Breast epithelium (tissue), 4 donors: ENCODE measurements around the gene SCT. TPM values are rescaled to one million over a fixed set of nuclear protein-coding genes. Genes with fewer than 3 reads are reported as not detected.

Experiments used
- DNase-seq, 2 donors: peaks; one replicate each; pipeline ENCODE4 v3.0.0-alpha.2; 2019; ENCODE audit warnings: low spot score in 2 of 2
- H3K27ac ChIP-seq, 2 donors: fragments of 200-600 bp; sonication (generic) in 1 of 2; one replicate each; pipeline ENCODE4 v1.5.1; 2016 to 2019; ENCODE audit warnings: mild to moderate bottlenecking in 1 of 2
- H3K27me3 ChIP-seq, 2 donors: fragments of 200-600 bp; sonication (generic) in 1 of 2; one replicate each; pipeline versions ENCODE4 v1.5.1 to v1.6.0; 2017 to 2019; ENCODE audit warnings: control low read depth in 1 of 2, mild to moderate bottlenecking in 1 of 2
- H3K36me3 ChIP-seq: fragments of 200-600 bp; one replicate; pipeline ENCODE4 v1.5.1; 2019
- H3K4me1 ChIP-seq, 2 donors: fragments of 200-600 bp; sonication (generic); one replicate each; pipeline ENCODE4 v1.5.1; 2016 to 2019; ENCODE audit warnings: control low read depth in 1 of 2
- H3K4me3 ChIP-seq, 3 donors: fragments of 200-600 bp; sonication (generic); 1 replicate in 2 of 3; 2 replicates in 1 of 3; pipeline ENCODE4 v1.5.1; 2016 to 2019; ENCODE audit warnings: mild to moderate bottlenecking in 3 of 3, moderate library complexity in 2 of 3
- H3K9me3 ChIP-seq, 2 donors: fragments of 200-600 bp; sonication (generic) in 1 of 2; one replicate each; pipeline ENCODE4 v1.5.1; 2016 to 2019; ENCODE audit warnings: control low read depth in 1 of 2
- POLR2A ChIP-seq: fragments of 450-650 bp; IDR thresholded peaks from one replicate; pipeline ENCODE4 v1.6.1; 2016; ENCODE audit warnings: antibody characterized with exemption, mild to moderate bottlenecking, moderate library complexity
- POLR2AphosphoS5 ChIP-seq, 3 donors: sonication (generic); formaldehyde crosslinking; IDR thresholded peaks; one replicate each; pipeline ENCODE4 v1.6.1; 2017; ENCODE audit warnings: antibody characterized with exemption in 3 of 3
- intact Hi-C: fragments of 100-400 bp; cut with DNase I; formaldehyde crosslinking; loops from one replicate; pipeline ENCODE4 v1.15.1; 2023; ENCODE audit warnings: low total_unique reads
- total RNA-seq, 3 donors: library from RNA; depleted of rRNA; stranded (reverse); fragments of >200 nt; gene quantifications; one replicate each; pipeline ENCODE4 v1.1.0, GENCODE V29; 2016
- TF ChIP-seq, protein P1 (sequence below), 3 donors: fragments of 450-650 bp; IDR thresholded peaks; one replicate each; pipeline ENCODE4 v1.5.1; 2016 to 2017; ENCODE audit warnings: antibody characterized with exemption in 3 of 3, mild to moderate bottlenecking in 3 of 3, moderate library complexity in 3 of 3

The SCT gene
- total RNA-seq, 3 donors from 2014 or later: not detected

GRCh38 chr11:607971-608659 is 18.9 kb downstream of the SCT start:
- no peak for DNase-seq
- intact Hi-C loops: no loop called here

DNA sequence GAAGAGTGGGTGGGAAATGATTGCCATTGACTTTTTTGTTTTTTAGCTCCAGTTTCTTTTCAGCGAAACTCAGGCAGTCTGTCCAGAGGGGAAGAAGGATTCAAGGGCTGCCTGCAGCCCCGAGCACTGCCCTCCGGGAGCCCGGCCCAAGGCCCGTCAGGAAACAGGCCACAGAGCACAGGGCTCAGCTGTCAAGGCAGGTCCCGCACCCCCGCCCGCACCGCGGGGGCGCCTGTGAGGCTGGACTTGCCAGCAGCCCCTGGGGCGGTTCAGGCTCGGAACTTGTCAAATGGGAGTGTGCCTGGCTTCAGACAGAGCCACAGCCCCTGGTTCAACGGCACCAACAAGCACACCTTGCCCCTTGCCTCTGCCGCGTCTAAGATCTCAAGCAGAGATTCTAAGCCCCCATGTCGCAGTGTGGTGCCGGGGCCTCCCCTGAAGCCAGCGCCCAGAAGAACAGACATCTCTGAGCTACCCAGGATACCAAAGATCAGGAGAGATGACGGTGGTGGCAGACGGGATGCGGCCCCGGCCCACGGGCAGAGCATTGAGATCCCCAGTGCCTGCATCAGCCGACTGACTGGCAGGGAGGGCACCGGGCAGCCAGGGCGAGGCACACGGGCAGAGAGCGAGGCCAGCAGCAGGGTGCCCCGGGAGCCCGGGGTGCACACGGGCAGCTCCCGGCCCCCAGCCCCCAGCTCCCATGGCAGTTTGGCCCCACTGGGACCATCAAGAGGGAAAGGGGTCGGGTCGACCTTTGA is 19.8 kb downstream of the SCT start:
- H3K4me1 ChIP-seq: no peaks in the 10 kb centered on the region
- TF ChIP-seq POLR2A (no peak), POLR2AphosphoS5 (IDR thresholded peaks at IDR 0.05) (no peak)
- TF ChIP-seq, protein P1, sequence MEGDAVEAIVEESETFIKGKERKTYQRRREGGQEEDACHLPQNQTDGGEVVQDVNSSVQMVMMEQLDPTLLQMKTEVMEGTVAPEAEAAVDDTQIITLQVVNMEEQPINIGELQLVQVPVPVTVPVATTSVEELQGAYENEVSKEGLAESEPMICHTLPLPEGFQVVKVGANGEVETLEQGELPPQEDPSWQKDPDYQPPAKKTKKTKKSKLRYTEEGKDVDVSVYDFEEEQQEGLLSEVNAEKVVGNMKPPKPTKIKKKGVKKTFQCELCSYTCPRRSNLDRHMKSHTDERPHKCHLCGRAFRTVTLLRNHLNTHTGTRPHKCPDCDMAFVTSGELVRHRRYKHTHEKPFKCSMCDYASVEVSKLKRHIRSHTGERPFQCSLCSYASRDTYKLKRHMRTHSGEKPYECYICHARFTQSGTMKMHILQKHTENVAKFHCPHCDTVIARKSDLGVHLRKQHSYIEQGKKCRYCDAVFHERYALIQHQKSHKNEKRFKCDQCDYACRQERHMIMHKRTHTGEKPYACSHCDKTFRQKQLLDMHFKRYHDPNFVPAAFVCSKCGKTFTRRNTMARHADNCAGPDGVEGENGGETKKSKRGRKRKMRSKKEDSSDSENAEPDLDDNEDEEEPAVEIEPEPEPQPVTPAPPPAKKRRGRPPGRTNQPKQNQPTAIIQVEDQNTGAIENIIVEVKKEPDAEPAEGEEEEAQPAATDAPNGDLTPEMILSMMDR (IDR thresholded peaks at IDR 0.05): no peak
- no peak for DNase-seq
- no peak overlapping the region for H3K4me3 ChIP-seq
- no peaks in the 10 kb centered on the region for H3K9me3 ChIP-seq
- H3K27ac ChIP-seq: peak overlapping the region; percentile 74 to 82
- intact Hi-C loops: no loop called here
- peaks cover 11% of the 10 kb centered on the region for H3K36me3 ChIP-seq
- no peaks in the 10 kb centered on the region for H3K27me3 ChIP-seq

More at GRCh38 chr11:607971-608659, 18.9 kb downstream of the SCT start:
- H3K9me3 ChIP-seq: no peaks in the 10 kb centered on the region
- H3K36me3 ChIP-seq: peaks cover 11% of the 10 kb centered on the region
- no peak overlapping the region for H3K27ac ChIP-seq
- TF ChIP-seq, protein P1 (IDR thresholded peaks at IDR 0.05): no peak
- TF ChIP-seq POLR2AphosphoS5 (IDR thresholded peaks at IDR 0.05) (no peak), POLR2A (no peak)
- no peaks in the 10 kb centered on the region for H3K27me3 ChIP-seq
- no peak overlapping the region for H3K4me3 ChIP-seq
- H3K4me1 ChIP-seq: no peaks in the 10 kb centered on the region

DNA sequence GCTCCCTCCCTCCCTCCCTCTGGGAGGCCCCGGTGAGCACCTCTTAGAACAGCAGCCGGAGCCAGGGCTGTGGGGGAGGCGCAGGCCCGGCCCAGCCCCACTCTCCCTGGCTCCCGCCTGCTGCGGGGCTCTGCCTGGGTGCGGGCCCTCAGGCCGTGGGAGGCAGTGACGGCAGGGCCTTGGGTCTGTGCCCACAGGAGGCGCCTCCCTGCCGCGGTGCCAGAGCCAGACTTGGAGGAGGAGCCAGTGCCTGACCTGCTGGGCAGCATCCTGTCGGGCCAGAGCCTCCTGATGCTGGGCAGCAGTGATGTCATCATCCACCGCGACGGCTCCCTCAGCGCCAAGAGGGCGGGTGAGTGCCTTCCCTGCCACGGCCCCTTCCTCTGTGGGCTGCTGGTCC is 20.7 kb downstream of the SCT start:
- peak; percentile 69 to 80 for DNase-seq
- peaks cover 11% of the 10 kb centered on the region for H3K36me3 ChIP-seq
- H3K27me3 ChIP-seq: no peaks in the 10 kb centered on the region
- peak overlapping the region; percentile 74 to 82 for H3K27ac ChIP-seq
- intact Hi-C loops: no loop called here
- no peak overlapping the region for H3K4me3 ChIP-seq
- no peaks in the 10 kb centered on the region for H3K9me3 ChIP-seq
- no peaks in the 10 kb centered on the region for H3K4me1 ChIP-seq
- TF ChIP-seq, protein P1 (IDR thresholded peaks at IDR 0.05): no peak
- TF ChIP-seq POLR2AphosphoS5 (IDR thresholded peaks at IDR 0.05) (no peak), POLR2A (no peak)

DNA sequence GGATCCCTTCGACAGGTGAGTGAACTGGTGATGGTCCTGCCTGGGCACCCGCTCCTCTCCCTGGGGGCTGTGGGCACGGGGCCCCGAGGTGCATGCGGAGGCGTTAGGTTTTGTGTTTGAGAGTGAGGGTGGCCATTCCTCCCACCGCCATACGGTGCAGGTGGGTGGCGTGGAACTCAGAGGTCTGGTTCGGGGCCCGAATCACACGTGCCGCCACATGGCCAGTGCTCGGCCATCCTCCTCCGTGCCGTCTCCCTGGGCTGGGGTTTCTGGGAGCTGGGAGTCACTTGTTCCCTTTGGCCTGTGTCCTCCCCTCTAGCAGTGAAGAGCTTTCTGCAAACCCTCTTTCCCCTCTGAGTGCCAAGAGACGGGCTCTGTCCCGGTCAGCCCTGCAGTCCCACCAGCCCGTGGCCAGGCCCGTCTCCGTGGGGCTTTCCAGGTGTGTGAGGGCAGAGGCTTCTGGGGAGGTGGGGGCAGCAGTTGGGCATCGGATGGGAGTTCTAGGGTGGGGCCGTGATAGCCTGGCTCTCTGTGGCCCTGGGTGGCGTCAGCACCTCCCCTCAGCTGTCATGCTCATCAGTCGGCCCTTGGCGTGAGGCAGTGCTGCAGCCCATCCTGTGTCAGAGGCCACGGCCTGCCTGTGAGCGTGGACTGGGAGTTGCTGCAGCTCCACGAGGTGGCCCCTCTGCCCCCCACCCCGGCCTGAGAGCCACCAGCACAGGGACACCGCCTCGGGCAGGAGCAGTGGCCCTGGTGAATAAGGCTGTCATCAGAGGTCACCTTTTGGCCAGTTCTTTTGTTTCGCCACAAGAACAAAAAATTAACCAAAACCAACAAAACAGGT is 21.5 kb downstream of the SCT start:
- DNase-seq: no peak
- H3K27me3 ChIP-seq: no peaks in the 10 kb centered on the region
- H3K27ac ChIP-seq: peak overlapping the region; percentile 74 to 82
- H3K9me3 ChIP-seq: no peaks in the 10 kb centered on the region
- TF ChIP-seq, protein P1 (IDR thresholded peaks at IDR 0.05): no peak
- TF ChIP-seq POLR2AphosphoS5 (IDR thresholded peaks at IDR 0.05) (no peak), POLR2A (no peak)
- H3K36me3 ChIP-seq: peaks cover 11% of the 10 kb centered on the region
- H3K4me3 ChIP-seq: no peak overlapping the region
- no peaks in the 10 kb centered on the region for H3K4me1 ChIP-seq
- intact Hi-C loops: no loop called here
